NT2/D1 (cell line): Measurements from ENCODE around the gene ATXN7L3.

ENCODE experiments used
- SUZ12 ChIP-seq: IDR thresholded peaks from 2 replicates; pipeline ENCODE4 v1.6.1; 2011; ENCODE audit not compliant: insufficient read length, insufficient read depth; ENCODE audit errors: extremely low read depth
- YY1 ChIP-seq: IDR thresholded peaks from 2 replicates; pipeline ENCODE4 v1.6.1; 2011; ENCODE audit not compliant: insufficient read length, insufficient read depth
- ZNF274 ChIP-seq: IDR thresholded peaks from 2 replicates; pipeline ENCODE4 v1.6.1; 2011; ENCODE audit warnings: mild to moderate bottlenecking, low read depth, low read length

DNA sequence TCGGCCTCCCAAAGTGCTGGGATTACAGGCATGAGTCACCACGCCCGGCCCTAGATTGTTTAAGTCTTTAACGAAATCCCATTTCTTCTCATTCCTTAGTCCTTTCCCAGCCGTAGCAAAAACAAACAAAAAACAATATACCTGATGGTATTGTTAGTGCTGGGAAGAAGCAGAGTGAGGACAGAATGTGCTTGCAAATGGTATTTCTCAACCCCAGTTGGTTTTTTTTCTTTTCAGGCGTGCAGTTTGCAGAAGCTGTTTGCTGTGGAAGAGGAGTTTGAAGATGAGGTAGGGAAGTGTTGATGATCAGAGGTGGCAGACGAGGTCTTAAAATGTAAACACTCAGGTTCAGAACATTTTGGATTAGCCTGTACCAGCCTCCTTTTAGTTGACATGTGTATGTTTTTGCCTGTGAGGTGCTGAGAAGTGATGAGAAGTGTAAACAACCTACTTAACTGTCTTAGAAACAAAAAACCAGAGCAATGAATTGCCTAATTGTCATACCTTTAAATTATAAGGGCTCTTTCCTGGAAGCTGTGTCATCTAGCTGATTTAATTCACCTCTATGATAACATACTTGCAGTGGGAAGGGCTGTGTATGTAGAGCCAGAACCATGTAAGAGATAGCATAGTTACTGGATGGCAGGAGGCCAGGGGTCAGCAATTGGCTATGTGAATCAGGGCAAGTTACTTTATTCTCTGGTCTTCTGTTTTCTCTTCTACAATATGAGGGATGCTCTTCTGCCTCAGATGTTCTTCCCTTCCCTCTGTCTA, 54.5 kb downstream of the ATXN7L3 start:
- TF ChIP-seq YY1 = no peak
- no peak for TF ChIP-seq SUZ12
- TF ChIP-seq ZNF274 = no peak
